ENCODE results near the gene CADPS2.
"Not testable (repeated sequence)": the region's sequence is repeated elsewhere in the genome, so short reads cannot be mapped to it uniquely, and the experiment has no call there.

GRCh38 chr7:122834571-122834942 lies 51.7 kb downstream of the CADPS2 start:
- not testable (repeated sequence) for TF ChIP-seq POLR2A (IDR thresholded peaks at IDR 0.05; ENCODE audit: low read depth); CTCF (IDR thresholded peaks at IDR 0.05)
